SK-N-SH (cell line): ENCODE measurements around the gene CKS2.
A peak's percentile ranks its signal among the peaks of the same experiment; 100 is the strongest.

Experiments used
- CTCF ChIP-seq: fragments of 200-600 bp; sonication (generic); IDR thresholded peaks from 2 replicates; pipeline ENCODE4 v1.6.1; 2017; ENCODE audit warnings: antibody characterized with exemption, mild to moderate bottlenecking, moderate library complexity
- FOSL2 ChIP-seq: IDR thresholded peaks from 2 replicates; pipeline ENCODE4 v1.4.0; 2012; ENCODE audit warnings: low read depth, mild to moderate bottlenecking, moderate library complexity, borderline replicate concordance
- FOXJ3 ChIP-seq: sonication (generic); formaldehyde crosslinking; IDR thresholded peaks from 2 replicates; pipeline ENCODE4 v1.5.1; 2020; ENCODE audit warnings: mild to moderate bottlenecking, missing genetic modification reagents
- GABPA ChIP-seq: IDR thresholded peaks from 2 replicates; pipeline ENCODE4 v1.4.0; 2012; ENCODE audit warnings: low read depth, mild to moderate bottlenecking
- JUND ChIP-seq: IDR thresholded peaks from 2 replicates; pipeline ENCODE4 v1.4.0; 2012
- MAX ChIP-seq: IDR thresholded peaks from 2 replicates; pipeline ENCODE4 v1.4.0; 2012; ENCODE audit warnings: low read depth
- MXI1 ChIP-seq: IDR thresholded peaks from 2 replicates; pipeline ENCODE4 v1.6.1; 2012; ENCODE audit warnings: mild to moderate bottlenecking, low read depth, low read length, improper control_type of control experiment
- NFIC ChIP-seq: IDR thresholded peaks from 2 replicates; pipeline ENCODE4 v1.4.0; 2012; ENCODE audit warnings: borderline replicate concordance
- POLR2AphosphoS5 ChIP-seq: IDR thresholded peaks from 2 replicates; pipeline ENCODE4 v1.6.1; 2012; ENCODE audit warnings: low read depth, low read length
- RFX5 ChIP-seq: IDR thresholded peaks from 2 replicates; pipeline ENCODE4 v1.6.1; 2012; ENCODE audit warnings: mild to moderate bottlenecking, improper control_type of control experiment, low read length
- SMC3 ChIP-seq: IDR thresholded peaks from 2 replicates; pipeline ENCODE4 v1.6.1; 2012; ENCODE audit warnings: low read depth, low read length, improper control_type of control experiment
- USF2 ChIP-seq: fragments of 150-350 bp; IDR thresholded peaks from 2 replicates; pipeline ENCODE4 v1.6.1; 2017; ENCODE audit warnings: antibody characterized with exemption, low read length, low read depth, borderline replicate concordance

- TF ChIP-seq CTCF (peak; percentile 93), RFX5 (peak; percentile 52; the same call in 1 of the 2 replicates), JUND (peak; percentile 29; the same call in 1 of the 2 replicates), NFIC (peak; percentile 22; the same call in 1 of the 2 replicates), MXI1 (peak; percentile 97), FOXJ3 (CRISPR knock-in tag) (peak; percentile 9; the same call in 1 of the 2 replicates), GABPA (peak; percentile 98), POLR2AphosphoS5 (peak; percentile 92), SMC3 (peak; percentile 50), USF2 (no peak), MAX (peak; percentile 100), FOSL2 (peak; percentile 13; the same call in 1 of the 2 replicates)
Measured at GRCh38 chr9:89318123-89319014, 7.4 kb downstream of the CKS2 start, which contains the start of gene SECISBP2.
